Breast epithelium (tissue), 4 donors: ENCODE data around the gene RAPGEF1. TPM values are rescaled to one million over a fixed set of nuclear protein-coding genes. Genes with fewer than 3 reads are reported as not detected.

Source experiments
- DNase-seq, 2 donors: peaks; one replicate each; pipeline ENCODE4 v3.0.0-alpha.2; 2019; ENCODE audit warnings: low spot score in 2 of 2
- H3K27ac ChIP-seq, 2 donors: fragments of 200-600 bp; sonication (generic) in 1 of 2; one replicate each; pipeline ENCODE4 v1.5.1; 2016 to 2019; ENCODE audit warnings: mild to moderate bottlenecking in 1 of 2
- H3K27me3 ChIP-seq, 2 donors: fragments of 200-600 bp; sonication (generic) in 1 of 2; one replicate each; pipeline versions ENCODE4 v1.5.1 to v1.6.0; 2017 to 2019; ENCODE audit warnings: control low read depth in 1 of 2, mild to moderate bottlenecking in 1 of 2
- H3K36me3 ChIP-seq: fragments of 200-600 bp; one replicate; pipeline ENCODE4 v1.5.1; 2019
- H3K4me1 ChIP-seq, 2 donors: fragments of 200-600 bp; sonication (generic); one replicate each; pipeline ENCODE4 v1.5.1; 2016 to 2019; ENCODE audit warnings: control low read depth in 1 of 2
- H3K4me3 ChIP-seq, 3 donors: fragments of 200-600 bp; sonication (generic); 1 replicate in 2 of 3; 2 replicates in 1 of 3; pipeline ENCODE4 v1.5.1; 2016 to 2019; ENCODE audit warnings: mild to moderate bottlenecking in 3 of 3, moderate library complexity in 2 of 3
- H3K9me3 ChIP-seq, 2 donors: fragments of 200-600 bp; sonication (generic) in 1 of 2; one replicate each; pipeline ENCODE4 v1.5.1; 2016 to 2019; ENCODE audit warnings: control low read depth in 1 of 2
- POLR2A ChIP-seq: fragments of 450-650 bp; IDR thresholded peaks from one replicate; pipeline ENCODE4 v1.6.1; 2016; ENCODE audit warnings: antibody characterized with exemption, mild to moderate bottlenecking, moderate library complexity
- POLR2AphosphoS5 ChIP-seq, 3 donors: sonication (generic); formaldehyde crosslinking; IDR thresholded peaks; one replicate each; pipeline ENCODE4 v1.6.1; 2017; ENCODE audit warnings: antibody characterized with exemption in 3 of 3
- intact Hi-C: fragments of 100-400 bp; cut with DNase I; formaldehyde crosslinking; loops from one replicate; pipeline ENCODE4 v1.15.1; 2023; ENCODE audit warnings: low total_unique reads
- total RNA-seq, 3 donors: library from RNA; depleted of rRNA; stranded (reverse); fragments of >200 nt; gene quantifications; one replicate each; pipeline ENCODE4 v1.1.0, GENCODE V29; 2016
- TF ChIP-seq, protein P1 (sequence below), 3 donors: fragments of 450-650 bp; IDR thresholded peaks; one replicate each; pipeline ENCODE4 v1.5.1; 2016 to 2017; ENCODE audit warnings: antibody characterized with exemption in 3 of 3, mild to moderate bottlenecking in 3 of 3, moderate library complexity in 3 of 3

RAPGEF1 gene
- total RNA-seq, 3 donors from 2014 or later: 35.3 to 38.0 (median 37.3) TPM

GRCh38 chr9:131695366-131695765 lies 44.5 kb downstream of the RAPGEF1 start:
- intact Hi-C loops: no loop called here
- Histone ChIP-seq H3K27me3 (no peaks in the 10 kb centered on the region), H3K36me3 (no peaks in the 10 kb centered on the region), H3K9me3 (no peaks in the 10 kb centered on the region), H3K4me1 (no peaks in the 10 kb centered on the region), H3K27ac (no peak overlapping the region), H3K4me3 (no peak overlapping the region)
- DNase-seq: no peak
- TF ChIP-seq POLR2A: no peak
- no peak for TF ChIP-seq POLR2AphosphoS5 (IDR thresholded peaks at IDR 0.05)
- TF ChIP-seq, protein P1, sequence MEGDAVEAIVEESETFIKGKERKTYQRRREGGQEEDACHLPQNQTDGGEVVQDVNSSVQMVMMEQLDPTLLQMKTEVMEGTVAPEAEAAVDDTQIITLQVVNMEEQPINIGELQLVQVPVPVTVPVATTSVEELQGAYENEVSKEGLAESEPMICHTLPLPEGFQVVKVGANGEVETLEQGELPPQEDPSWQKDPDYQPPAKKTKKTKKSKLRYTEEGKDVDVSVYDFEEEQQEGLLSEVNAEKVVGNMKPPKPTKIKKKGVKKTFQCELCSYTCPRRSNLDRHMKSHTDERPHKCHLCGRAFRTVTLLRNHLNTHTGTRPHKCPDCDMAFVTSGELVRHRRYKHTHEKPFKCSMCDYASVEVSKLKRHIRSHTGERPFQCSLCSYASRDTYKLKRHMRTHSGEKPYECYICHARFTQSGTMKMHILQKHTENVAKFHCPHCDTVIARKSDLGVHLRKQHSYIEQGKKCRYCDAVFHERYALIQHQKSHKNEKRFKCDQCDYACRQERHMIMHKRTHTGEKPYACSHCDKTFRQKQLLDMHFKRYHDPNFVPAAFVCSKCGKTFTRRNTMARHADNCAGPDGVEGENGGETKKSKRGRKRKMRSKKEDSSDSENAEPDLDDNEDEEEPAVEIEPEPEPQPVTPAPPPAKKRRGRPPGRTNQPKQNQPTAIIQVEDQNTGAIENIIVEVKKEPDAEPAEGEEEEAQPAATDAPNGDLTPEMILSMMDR (IDR thresholded peaks at IDR 0.05): no peak

- H3K4me1 ChIP-seq: no peaks in the 10 kb centered on the region
- no peak overlapping the region for H3K27ac ChIP-seq
- intact Hi-C loops: no loop called here
- H3K4me3 ChIP-seq: no peak overlapping the region
- no peaks in the 10 kb centered on the region for H3K27me3 ChIP-seq
- H3K9me3 ChIP-seq: no peaks in the 10 kb centered on the region
- DNase-seq: no peak
- no peaks in the 10 kb centered on the region for H3K36me3 ChIP-seq
- no peak for TF ChIP-seq POLR2AphosphoS5 (IDR thresholded peaks at IDR 0.05)
- TF ChIP-seq POLR2A: no peak
- TF ChIP-seq, protein P1 (IDR thresholded peaks at IDR 0.05): no peak
These were observed 46.0 kb downstream of the RAPGEF1 start for GRCh38 chr9:131693651-131694597.

GRCh38 chr9:131692612-131693562 lies 47.0 kb downstream of the RAPGEF1 start:
- peak in 1 of 2 donors; percentile 52 for DNase-seq
- Histone ChIP-seq H3K4me1 (no peaks in the 10 kb centered on the region), H3K36me3 (no peaks in the 10 kb centered on the region), H3K27me3 (no peaks in the 10 kb centered on the region), H3K27ac (peak overlapping the region; percentile 8 to 22), H3K9me3 (no peaks in the 10 kb centered on the region), H3K4me3 (no peak overlapping the region)
- TF ChIP-seq POLR2AphosphoS5 (IDR thresholded peaks at IDR 0.05) (peak in 1 of 3 donors; percentile 57), POLR2A (no peak)
- TF ChIP-seq, protein P1 (IDR thresholded peaks at IDR 0.05): no peak
- intact Hi-C loops: no loop called here

DNA sequence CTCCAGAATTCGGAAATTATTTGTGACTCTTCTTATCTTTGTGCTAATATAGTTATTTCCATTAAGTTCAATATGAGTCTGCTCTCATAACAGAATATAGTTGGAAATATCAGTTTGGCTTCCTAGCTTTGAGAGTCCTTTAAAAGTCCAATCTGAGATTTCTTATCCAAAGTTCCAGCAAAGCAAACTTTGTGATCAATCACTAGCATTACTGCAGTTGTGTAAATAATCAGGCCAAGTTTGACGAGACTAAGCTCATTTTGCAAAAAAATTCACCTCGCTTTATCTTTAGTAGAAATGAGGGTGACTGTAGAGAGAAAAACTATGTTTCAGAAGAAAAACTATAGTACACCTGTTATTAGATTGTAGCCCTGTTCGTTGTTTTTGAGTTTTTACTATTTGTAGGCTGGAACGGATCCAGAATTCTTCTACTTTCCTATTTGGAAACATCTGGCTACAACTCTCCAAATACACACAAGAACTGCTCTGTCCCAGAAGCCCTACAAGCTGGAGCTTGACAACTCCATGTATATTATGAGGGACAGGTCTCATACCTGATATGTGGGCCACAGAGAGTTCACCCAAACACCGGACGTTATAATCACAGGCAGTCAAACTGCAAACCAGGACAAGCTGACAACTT lies 47.8 kb downstream of the RAPGEF1 start:
- Histone ChIP-seq H3K4me3 (no peak overlapping the region), H3K27ac (peak overlapping the region; percentile 8 to 22), H3K36me3 (no peaks in the 10 kb centered on the region), H3K4me1 (no peaks in the 10 kb centered on the region), H3K9me3 (no peaks in the 10 kb centered on the region), H3K27me3 (no peaks in the 10 kb centered on the region)
- TF ChIP-seq POLR2AphosphoS5 (IDR thresholded peaks at IDR 0.05) (no peak), POLR2A (no peak)
- TF ChIP-seq, protein P1 (IDR thresholded peaks at IDR 0.05): no peak
- intact Hi-C loops: no loop called here
- no peak for DNase-seq
